NT2/D1 (cell line): ENCODE results near the gene PCNX1.

ENCODE experiments used
- DNase-seq: peaks from one replicate; pipeline ENCODE4 v3.0.0-alpha.2; 2011; ENCODE audit warnings: low read depth, low spot score
- H3K27me3 ChIP-seq: 2 replicates; pipeline ENCODE4 v1.6.0; 2011; ENCODE audit warnings: mild to moderate bottlenecking; ENCODE audit not compliant: insufficient read length, insufficient read depth
- H3K36me3 ChIP-seq: 2 replicates; pipeline ENCODE4 v1.6.1; 2011; ENCODE audit warnings: mild to moderate bottlenecking, low read length, mixed read lengths; ENCODE audit not compliant: insufficient read depth, insufficient read length
- H3K4me1 ChIP-seq: 2 replicates; pipeline ENCODE4 v1.5.1; 2011; ENCODE audit not compliant: insufficient read depth, insufficient read length
- H3K4me3 ChIP-seq: 2 replicates; pipeline ENCODE4 v1.5.1; 2011; ENCODE audit warnings: low read depth; ENCODE audit not compliant: insufficient read length
- H3K9ac ChIP-seq: 2 replicates; pipeline ENCODE4 v1.6.0; 2011; ENCODE audit warnings: low read depth; ENCODE audit not compliant: insufficient read length
- H3K9me3 ChIP-seq: 2 replicates; pipeline ENCODE4 v1.5.1; 2011; ENCODE audit warnings: mild to moderate bottlenecking, low read length; ENCODE audit not compliant: insufficient read depth
- SUZ12 ChIP-seq: IDR thresholded peaks from 2 replicates; pipeline ENCODE4 v1.6.1; 2011; ENCODE audit not compliant: insufficient read length, insufficient read depth; ENCODE audit errors: extremely low read depth
- YY1 ChIP-seq: IDR thresholded peaks from 2 replicates; pipeline ENCODE4 v1.6.1; 2011; ENCODE audit not compliant: insufficient read length, insufficient read depth
- ZNF274 ChIP-seq: IDR thresholded peaks from 2 replicates; pipeline ENCODE4 v1.6.1; 2011; ENCODE audit warnings: mild to moderate bottlenecking, low read depth, low read length

The PCNX1 gene

DNA sequence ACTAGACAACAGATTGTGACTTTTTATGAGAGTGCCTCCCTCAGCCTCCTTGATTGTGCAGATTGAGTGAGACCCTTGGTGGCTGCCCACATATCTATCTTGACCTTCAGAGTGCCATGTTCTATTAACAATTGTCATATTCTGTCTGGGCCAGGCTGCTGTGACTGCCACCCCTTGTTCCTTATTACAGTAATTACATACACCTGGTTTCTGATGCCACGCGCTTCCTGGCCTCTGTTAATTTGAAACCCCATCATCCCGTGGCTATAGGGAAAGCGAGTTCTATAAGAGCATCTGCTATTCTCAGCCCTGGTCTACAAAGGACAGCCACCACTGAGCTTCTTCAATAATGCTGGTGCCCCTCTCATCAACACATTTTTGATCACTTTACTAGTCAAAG, 228.7 kb downstream of the PCNX1 start:
- peaks cover 3% of the 10 kb centered on the region for H3K4me1 ChIP-seq
- H3K27me3 ChIP-seq: no peaks in the 10 kb centered on the region
- no peak overlapping the region for H3K4me3 ChIP-seq
- H3K36me3 ChIP-seq: no peaks in the 10 kb centered on the region
- peaks cover 13% of the 10 kb centered on the region; the same call in 1 of the 2 replicates for H3K9me3 ChIP-seq
- H3K9ac ChIP-seq: no peak overlapping the region
- TF ChIP-seq ZNF274: no peak
- TF ChIP-seq YY1: no peak
- TF ChIP-seq SUZ12: no peak
- no peak for DNase-seq

DNA sequence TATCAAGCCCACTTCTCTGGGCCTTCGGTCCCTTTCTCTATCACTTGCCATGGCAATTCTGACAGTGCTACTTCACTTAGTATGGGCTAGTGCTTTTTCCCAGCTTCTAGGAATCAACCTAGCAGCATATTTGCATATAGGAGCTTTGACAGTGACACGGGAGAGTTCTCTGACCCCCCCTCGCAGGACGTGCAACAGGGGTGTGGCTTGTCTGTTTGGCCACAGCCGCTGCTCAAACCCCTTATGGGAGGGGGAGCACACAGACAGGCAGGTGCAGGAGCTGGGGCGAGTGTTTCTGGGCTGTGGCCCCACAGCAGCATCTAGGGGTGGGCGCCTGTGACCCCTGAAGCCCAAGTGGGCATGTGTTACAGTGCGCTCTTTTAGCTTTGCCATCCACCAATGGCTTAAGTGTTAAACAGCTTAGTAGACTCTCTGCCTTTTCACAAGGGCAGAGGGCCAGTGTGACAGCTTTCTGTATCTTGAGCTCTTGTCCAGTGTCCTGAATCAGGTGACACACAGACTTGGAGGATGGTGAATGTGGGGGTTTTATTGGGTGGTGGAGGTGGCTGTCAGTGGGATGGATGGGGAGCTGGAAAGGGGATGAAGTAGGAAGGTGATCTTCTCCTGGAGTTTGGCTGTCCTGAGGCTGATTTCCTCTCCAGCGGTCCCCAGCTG, 229.3 kb downstream of the PCNX1 start:
- H3K9me3 ChIP-seq: peaks cover 13% of the 10 kb centered on the region; the same call in 1 of the 2 replicates
- no peak overlapping the region for H3K9ac ChIP-seq
- DNase-seq: no peak
- TF ChIP-seq ZNF274: no peak
- no peak for TF ChIP-seq SUZ12
- TF ChIP-seq YY1: no peak
- H3K27me3 ChIP-seq: no peaks in the 10 kb centered on the region
- no peaks in the 10 kb centered on the region for H3K36me3 ChIP-seq
- peaks cover 3% of the 10 kb centered on the region for H3K4me1 ChIP-seq
- no peak overlapping the region for H3K4me3 ChIP-seq

DNA sequence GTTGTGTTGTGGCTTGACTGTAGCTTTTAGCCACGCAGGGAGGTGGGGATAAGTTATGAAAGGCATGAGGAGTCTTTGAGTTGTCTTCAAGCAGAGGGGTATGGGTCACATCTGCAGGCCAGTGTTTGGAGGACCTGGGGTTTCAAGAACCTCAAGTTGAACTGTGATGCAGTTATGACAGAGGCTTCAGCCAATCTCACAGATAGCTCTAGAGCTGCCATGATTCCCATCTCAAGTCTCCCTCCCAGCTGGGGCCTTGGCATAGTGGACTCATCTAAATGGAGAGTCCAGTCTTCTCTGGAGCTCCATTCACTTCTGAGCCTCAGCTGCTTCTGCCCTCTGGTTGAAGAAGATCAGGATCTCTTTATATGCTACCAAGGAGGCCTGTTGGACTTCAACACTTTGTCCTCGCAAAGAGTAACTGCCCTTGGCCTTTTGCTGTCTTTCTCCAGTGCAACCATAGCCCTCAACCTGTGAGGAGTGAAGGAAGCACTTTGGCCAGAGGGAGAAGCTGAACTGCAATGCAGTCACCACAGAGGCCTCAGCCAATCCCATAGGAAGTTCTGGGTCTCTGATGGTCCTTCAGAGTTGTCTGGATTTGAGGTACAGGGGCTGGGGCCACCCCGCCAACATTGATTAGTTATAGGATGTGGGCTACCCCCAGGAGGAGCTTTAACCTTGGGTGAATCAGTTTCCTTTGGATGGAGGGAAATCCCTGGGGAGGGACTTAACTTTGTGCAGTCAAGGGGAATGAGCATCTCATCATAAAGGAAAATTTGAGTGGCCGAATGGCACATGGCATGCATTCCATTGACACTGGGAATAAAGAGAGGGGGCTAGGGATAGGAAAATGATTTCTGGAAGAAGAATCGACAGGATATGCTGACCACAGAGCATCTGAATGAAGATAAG, 230.5 kb downstream of the PCNX1 start:
- TF ChIP-seq SUZ12 (no peak), ZNF274 (no peak), YY1 (no peak)
- Histone ChIP-seq H3K36me3 (no peaks in the 10 kb centered on the region), H3K9me3 (peaks cover 13% of the 10 kb centered on the region; the same call in 1 of the 2 replicates)

DNA sequence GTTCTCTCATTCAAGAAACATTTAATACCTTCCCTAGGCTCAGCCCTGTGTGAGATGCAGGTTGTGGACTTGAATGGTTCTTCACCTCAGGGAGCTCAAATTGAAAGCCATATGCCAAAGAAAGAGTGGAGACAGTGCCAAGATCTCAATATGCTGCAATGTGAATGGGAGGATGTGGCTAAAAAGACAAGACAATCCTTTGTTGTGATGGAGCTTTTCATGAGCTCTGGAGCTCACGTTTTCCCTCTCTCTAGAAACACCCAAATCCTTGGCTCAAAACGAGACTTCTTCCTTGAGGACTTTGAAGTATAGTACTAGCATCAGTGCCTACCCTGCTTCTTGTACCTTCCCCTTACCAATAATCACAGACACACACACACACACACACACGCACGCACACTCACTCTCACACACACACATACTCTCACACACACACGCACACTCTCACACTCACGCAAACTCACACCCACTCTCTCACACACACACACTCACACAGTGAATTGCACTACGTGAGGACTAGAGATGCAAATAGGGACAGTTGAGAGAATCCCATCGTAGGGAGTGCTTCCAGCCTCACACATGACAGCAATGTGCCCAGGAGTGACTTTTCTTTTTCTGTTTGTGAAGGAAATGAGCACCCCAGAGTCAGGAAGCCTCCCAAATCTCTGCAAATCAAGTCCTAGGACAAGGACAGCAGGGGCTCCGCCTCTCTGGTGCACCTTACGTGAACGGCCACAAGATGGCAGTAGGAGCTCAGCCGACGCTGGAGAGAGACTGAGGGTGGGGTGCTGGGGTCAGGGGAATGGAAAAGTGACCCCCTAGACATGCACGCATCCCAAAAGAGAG, 231.4 kb downstream of the PCNX1 start:
- Histone ChIP-seq H3K36me3 (no peaks in the 10 kb centered on the region), H3K4me1 (peaks cover 3% of the 10 kb centered on the region), H3K9ac (peak overlapping the region; percentile 18), H3K27me3 (no peaks in the 10 kb centered on the region), H3K9me3 (peaks cover 13% of the 10 kb centered on the region; the same call in 1 of the 2 replicates), H3K4me3 (no peak overlapping the region)
- peak; percentile 39 for DNase-seq
- TF ChIP-seq ZNF274 (no peak), SUZ12 (no peak), YY1 (no peak)

More for the DNA sequence above, 230.5 kb downstream of the PCNX1 start:
- H3K4me3 ChIP-seq: no peak overlapping the region
- DNase-seq: no peak
- no peaks in the 10 kb centered on the region for H3K27me3 ChIP-seq
- peaks cover 3% of the 10 kb centered on the region for H3K4me1 ChIP-seq
- no peak overlapping the region for H3K9ac ChIP-seq

DNA sequence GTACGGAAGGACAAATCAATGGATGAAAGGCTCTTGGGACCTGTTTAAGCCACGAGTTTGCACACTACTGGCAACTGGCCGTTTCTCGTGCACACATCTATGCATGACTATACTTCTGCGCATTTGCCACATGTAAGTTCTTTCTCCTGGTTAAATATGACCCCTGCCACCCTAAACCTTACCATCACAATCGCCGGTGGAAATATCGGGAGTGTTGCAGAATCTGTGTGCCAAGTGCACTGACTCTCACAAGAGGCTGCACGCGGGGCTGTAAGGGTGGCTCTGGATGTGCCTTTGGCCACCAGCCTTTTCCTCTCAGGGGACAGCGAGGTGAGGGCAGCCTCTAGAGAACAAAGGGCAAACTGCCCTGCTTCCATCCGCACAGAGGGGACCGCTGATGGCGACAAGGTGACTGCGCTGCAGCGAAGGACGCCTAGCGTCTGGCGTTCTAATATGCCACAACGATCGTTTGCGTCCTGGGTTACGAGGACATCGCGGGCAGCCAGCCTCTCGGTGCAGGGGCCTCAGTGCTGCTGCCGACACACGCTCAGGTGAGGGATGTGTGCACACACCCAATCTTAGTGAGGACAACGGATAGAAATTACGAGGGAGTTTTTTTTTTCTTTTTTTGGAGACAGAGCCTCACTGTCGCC, 232.2 kb downstream of the PCNX1 start:
- Histone ChIP-seq H3K9ac (peak overlapping the region; percentile 32), H3K4me1 (peaks cover 3% of the 10 kb centered on the region), H3K4me3 (no peak overlapping the region), H3K27me3 (no peaks in the 10 kb centered on the region), H3K9me3 (peaks cover 13% of the 10 kb centered on the region; the same call in 1 of the 2 replicates), H3K36me3 (no peaks in the 10 kb centered on the region)
- TF ChIP-seq YY1 (no peak), ZNF274 (no peak), SUZ12 (no peak)
- no peak for DNase-seq

DNA sequence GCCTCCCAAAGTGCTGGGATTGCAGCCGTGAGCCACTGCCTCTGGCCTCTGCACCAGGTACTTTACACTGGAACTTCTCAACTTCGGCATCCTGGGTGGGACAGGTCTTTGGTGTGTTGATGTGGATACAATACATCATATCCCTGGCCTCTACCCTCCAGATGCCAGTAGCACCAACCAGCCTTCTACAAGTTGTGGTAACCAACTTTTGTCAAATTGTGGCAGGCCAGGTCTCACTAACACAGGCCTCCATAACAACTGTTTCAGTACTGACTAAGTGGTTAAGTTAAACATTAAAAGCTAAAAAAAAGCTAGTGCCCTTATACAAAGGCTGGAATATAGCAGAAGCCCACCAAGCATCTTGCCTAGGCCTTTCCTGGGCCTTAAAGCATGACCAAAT, 232.9 kb downstream of the PCNX1 start:
- Histone ChIP-seq H3K9me3 (peaks cover 13% of the 10 kb centered on the region; the same call in 1 of the 2 replicates), H3K36me3 (no peaks in the 10 kb centered on the region), H3K27me3 (no peaks in the 10 kb centered on the region), H3K9ac (no peak overlapping the region), H3K4me3 (no peak overlapping the region), H3K4me1 (peaks cover 3% of the 10 kb centered on the region)
- DNase-seq: no peak
- TF ChIP-seq SUZ12: no peak
- TF ChIP-seq ZNF274: no peak
- no peak for TF ChIP-seq YY1
